IPS-20b (cell line): ENCODE measurements around the gene ACP3.

Source experiments
- H3K27ac ChIP-seq: one replicate; pipeline ENCODE4 v1.5.1; 2013; ENCODE audit warnings: low read length
- H3K27me3 ChIP-seq: 2 replicates; pipeline ENCODE4 v1.6.1; 2013; ENCODE audit warnings: mild to moderate bottlenecking, low read length, inconsistent platforms; ENCODE audit not compliant: insufficient read depth
- H3K36me3 ChIP-seq: 2 replicates; pipeline ENCODE4 v1.6.1; 2013; ENCODE audit warnings: low read depth, mild to moderate bottlenecking, inconsistent platforms, low read length, moderate library complexity; ENCODE audit not compliant: insufficient read depth
- H3K4me1 ChIP-seq: 2 replicates; pipeline ENCODE4 v1.6.1; 2013; ENCODE audit warnings: mild to moderate bottlenecking, control low read depth, inconsistent platforms, low read length, moderate library complexity; ENCODE audit not compliant: insufficient read depth
- H3K4me3 ChIP-seq: 2 replicates; pipeline ENCODE4 v1.5.1; 2013; ENCODE audit warnings: mild to moderate bottlenecking, low read length, inconsistent platforms
- H3K9ac ChIP-seq: 2 replicates; pipeline ENCODE4 v1.6.1; 2013; ENCODE audit warnings: low read depth, mild to moderate bottlenecking, inconsistent platforms, low read length, moderate library complexity
- H3K9me3 ChIP-seq: 2 replicates; pipeline ENCODE4 v1.6.1; 2013; ENCODE audit warnings: mild to moderate bottlenecking, low read depth, low read length, inconsistent platforms; ENCODE audit not compliant: insufficient read depth

Gene ACP3

GRCh38 chr3:132317229-132317948 lies at the start of gene ACP3:
ACP3 (plus strand) TSS chr3:132317407; CDS start chr3:132317457, 50 bp downstream.
- H3K9ac ChIP-seq, result peak within 1 kb of the TSS; percentile 5; the same call in 1 of the 2 replicates
- no peak within 1 kb of the TSS for H3K27ac ChIP-seq

GRCh38 chr3:132268956-132269355 lies 48.3 kb upstream of the ACP3 start:
- H3K36me3 ChIP-seq, result no peaks in the 10 kb centered on the region
- H3K9me3 ChIP-seq, result no peaks in the 10 kb centered on the region
- no peak overlapping the region for H3K9ac ChIP-seq
- H3K27me3 ChIP-seq, result no peaks in the 10 kb centered on the region
- peaks cover 4% of the 10 kb centered on the region; the same call in 1 of the 2 replicates for H3K4me1 ChIP-seq
- no peak overlapping the region for H3K4me3 ChIP-seq
- no peak overlapping the region for H3K27ac ChIP-seq

More at GRCh38 chr3:132317229-132317948, at the start of gene ACP3:
- Histone ChIP-seq H3K4me1 (peaks cover 26% of the 10 kb centered on the region; the same call in 1 of the 2 replicates), H3K4me3 (peak within 1 kb of the TSS; percentile 12; the same call in 1 of the 2 replicates), H3K36me3 (no peaks in the 10 kb centered on the region), H3K27me3 (no peaks in the 10 kb centered on the region), H3K9me3 (no peaks in the 10 kb centered on the region)

- Histone ChIP-seq H3K4me1 (no peaks in the 10 kb centered on the region; the same call in 1 of the 2 replicates), H3K36me3 (no peaks in the 10 kb centered on the region), H3K27me3 (no peaks in the 10 kb centered on the region), H3K27ac (no peak overlapping the region), H3K4me3 (no peak overlapping the region), H3K9ac (no peak overlapping the region), H3K9me3 (peaks cover 5% of the 10 kb centered on the region)
These were observed 44.2 kb upstream of the ACP3 start for GRCh38 chr3:132273036-132273435.

- H3K27me3 ChIP-seq, result no peaks in the 10 kb centered on the region
- H3K4me3 ChIP-seq, result no peak overlapping the region
- no peaks in the 10 kb centered on the region for H3K36me3 ChIP-seq
- H3K9ac ChIP-seq, result no peak overlapping the region
- peaks cover 9% of the 10 kb centered on the region for H3K9me3 ChIP-seq
- H3K27ac ChIP-seq, result no peak overlapping the region
- H3K4me1 ChIP-seq, result no peaks in the 10 kb centered on the region
These were observed 40.8 kb upstream of the ACP3 start for GRCh38 chr3:132276228-132276906.

GRCh38 chr3:132279030-132279429 lies 38.2 kb upstream of the ACP3 start:
- peaks cover 5% of the 10 kb centered on the region; the same call in 1 of the 2 replicates for H3K4me1 ChIP-seq
- H3K36me3 ChIP-seq, result no peaks in the 10 kb centered on the region
- no peak overlapping the region for H3K4me3 ChIP-seq
- no peak overlapping the region for H3K27ac ChIP-seq
- no peak overlapping the region for H3K9ac ChIP-seq
- peaks cover 9% of the 10 kb centered on the region for H3K9me3 ChIP-seq
- H3K27me3 ChIP-seq, result no peaks in the 10 kb centered on the region

GRCh38 chr3:132283440-132283839 lies 33.8 kb upstream of the ACP3 start:
- Histone ChIP-seq H3K4me1 (peaks cover 16% of the 10 kb centered on the region; the same call in 1 of the 2 replicates), H3K36me3 (no peaks in the 10 kb centered on the region), H3K27me3 (no peaks in the 10 kb centered on the region), H3K27ac (no peak overlapping the region), H3K4me3 (no peak overlapping the region), H3K9me3 (peaks cover under 1% of the 10 kb centered on the region; the same call in 1 of the 2 replicates), H3K9ac (peak overlapping the region; percentile 5; the same call in 1 of the 2 replicates)

GRCh38 chr3:132283916-132284405 lies 33.2 kb upstream of the ACP3 start:
- H3K4me3 ChIP-seq, result no peak overlapping the region
- H3K9me3 ChIP-seq, result no peaks in the 10 kb centered on the region
- H3K36me3 ChIP-seq, result no peaks in the 10 kb centered on the region
- peak overlapping the region; percentile 5; the same call in 1 of the 2 replicates for H3K9ac ChIP-seq
- H3K27me3 ChIP-seq, result no peaks in the 10 kb centered on the region
- peaks cover 16% of the 10 kb centered on the region; the same call in 1 of the 2 replicates for H3K4me1 ChIP-seq
- H3K27ac ChIP-seq, result no peak overlapping the region

GRCh38 chr3:132284781-132285619 lies 32.2 kb upstream of the ACP3 start:
- H3K27ac ChIP-seq, result no peak overlapping the region
- H3K4me1 ChIP-seq, result peaks cover 16% of the 10 kb centered on the region; the same call in 1 of the 2 replicates
- no peaks in the 10 kb centered on the region for H3K27me3 ChIP-seq
- H3K9me3 ChIP-seq, result no peaks in the 10 kb centered on the region
- no peak overlapping the region for H3K9ac ChIP-seq
- H3K4me3 ChIP-seq, result peak overlapping the region; percentile 12; the same call in 1 of the 2 replicates
- no peaks in the 10 kb centered on the region for H3K36me3 ChIP-seq

- H3K36me3 ChIP-seq, result no peaks in the 10 kb centered on the region
- no peaks in the 10 kb centered on the region for H3K9me3 ChIP-seq
- peak overlapping the region; percentile 12; the same call in 1 of the 2 replicates for H3K4me3 ChIP-seq
- H3K27ac ChIP-seq, result no peak overlapping the region
- peaks cover 16% of the 10 kb centered on the region; the same call in 1 of the 2 replicates for H3K4me1 ChIP-seq
- H3K9ac ChIP-seq, result no peak overlapping the region
- H3K27me3 ChIP-seq, result no peaks in the 10 kb centered on the region
These were observed 31.6 kb upstream of the ACP3 start for GRCh38 chr3:132285620-132285945.

- H3K9ac ChIP-seq, result no peak overlapping the region
- H3K4me1 ChIP-seq, result peaks cover 16% of the 10 kb centered on the region; the same call in 1 of the 2 replicates
- no peaks in the 10 kb centered on the region for H3K27me3 ChIP-seq
- H3K27ac ChIP-seq, result no peak overlapping the region
- no peaks in the 10 kb centered on the region for H3K36me3 ChIP-seq
- H3K9me3 ChIP-seq, result no peaks in the 10 kb centered on the region
- no peak overlapping the region for H3K4me3 ChIP-seq
These were observed 31.2 kb upstream of the ACP3 start for GRCh38 chr3:132286035-132286434.

- H3K27ac ChIP-seq, result no peak overlapping the region
- H3K4me1 ChIP-seq, result peaks cover 18% of the 10 kb centered on the region; the same call in 1 of the 2 replicates
These were observed 28.9 kb upstream of the ACP3 start for GRCh38 chr3:132288357-132288756.

More at GRCh38 chr3:132288357-132288756, 28.9 kb upstream of the ACP3 start:
- Histone ChIP-seq H3K27me3 (no peaks in the 10 kb centered on the region), H3K4me3 (no peak overlapping the region), H3K36me3 (no peaks in the 10 kb centered on the region), H3K9ac (no peak overlapping the region), H3K9me3 (no peaks in the 10 kb centered on the region)
